ENCODE results near the gene CTDSP1. TPM values are rescaled to one million over a fixed set of nuclear protein-coding genes. Genes with fewer than 3 reads are reported as not detected.

CTDSP1 gene
- total RNA-seq, 1 donor from 2014 or later: 96.4 TPM

DNA sequence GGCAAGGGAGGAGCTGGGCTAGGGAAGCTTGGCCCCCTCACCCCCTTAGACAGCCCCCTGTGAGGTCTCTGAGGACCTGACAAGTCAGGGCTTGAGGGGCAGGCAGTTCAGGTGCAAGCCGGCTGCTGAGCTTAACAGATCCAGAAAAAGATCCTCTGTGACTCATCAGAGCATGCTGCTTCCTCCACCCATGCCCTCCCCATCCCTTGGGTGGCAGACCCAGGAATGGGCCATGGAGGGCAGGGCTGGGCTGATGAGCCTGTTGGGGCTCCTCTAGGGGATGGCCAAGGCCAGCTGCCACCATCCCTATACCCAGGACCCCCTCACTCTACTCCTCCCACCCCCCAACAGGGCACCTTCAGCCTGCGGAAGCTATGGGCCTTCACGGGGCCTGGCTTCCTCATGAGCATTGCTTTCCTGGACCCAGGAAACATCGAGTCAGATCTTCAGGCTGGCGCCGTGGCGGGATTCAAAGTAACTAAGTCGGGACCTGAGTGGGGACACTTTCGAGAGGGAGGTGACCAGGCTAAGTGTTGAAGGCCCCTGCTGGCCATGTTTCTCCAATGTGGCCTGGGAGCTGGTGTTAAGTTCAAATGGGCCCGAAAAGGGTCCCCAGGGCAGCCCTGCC is 15.7 kb upstream of the CTDSP1 start:
- H3K9me3 Mint-ChIP-seq: peaks cover 4% of the 10 kb centered on the region
- H3K27ac Mint-ChIP-seq: no peak overlapping the region
- H3K36me3 Mint-ChIP-seq: no peaks in the 10 kb centered on the region
- peaks cover 12% of the 10 kb centered on the region for H3K27me3 Mint-ChIP-seq
- H3K4me3 Mint-ChIP-seq: no peak overlapping the region
- no peak for DNase-seq (ENCODE audit: extremely low spot score, unreplicated experiment)
- H3K4me1 Mint-ChIP-seq (ENCODE audit: unreplicated experiment): peaks cover 11% of the 10 kb centered on the region
- no peak for TF ChIP-seq CTCF (conservative IDR thresholded peaks at IDR 0.05)

GRCh38 chr2:218384975-218385374 is 14.7 kb upstream of the CTDSP1 start:
- no peak overlapping the region for H3K4me3 Mint-ChIP-seq
- H3K4me1 Mint-ChIP-seq (ENCODE audit: unreplicated experiment): peaks cover 11% of the 10 kb centered on the region
- no peak for TF ChIP-seq CTCF (conservative IDR thresholded peaks at IDR 0.05)
- H3K27ac Mint-ChIP-seq: no peak overlapping the region
- DNase-seq (ENCODE audit: extremely low spot score, unreplicated experiment): no peak
- H3K27me3 Mint-ChIP-seq: peaks cover 12% of the 10 kb centered on the region
- peaks cover 4% of the 10 kb centered on the region for H3K9me3 Mint-ChIP-seq
- H3K36me3 Mint-ChIP-seq: no peaks in the 10 kb centered on the region

DNA sequence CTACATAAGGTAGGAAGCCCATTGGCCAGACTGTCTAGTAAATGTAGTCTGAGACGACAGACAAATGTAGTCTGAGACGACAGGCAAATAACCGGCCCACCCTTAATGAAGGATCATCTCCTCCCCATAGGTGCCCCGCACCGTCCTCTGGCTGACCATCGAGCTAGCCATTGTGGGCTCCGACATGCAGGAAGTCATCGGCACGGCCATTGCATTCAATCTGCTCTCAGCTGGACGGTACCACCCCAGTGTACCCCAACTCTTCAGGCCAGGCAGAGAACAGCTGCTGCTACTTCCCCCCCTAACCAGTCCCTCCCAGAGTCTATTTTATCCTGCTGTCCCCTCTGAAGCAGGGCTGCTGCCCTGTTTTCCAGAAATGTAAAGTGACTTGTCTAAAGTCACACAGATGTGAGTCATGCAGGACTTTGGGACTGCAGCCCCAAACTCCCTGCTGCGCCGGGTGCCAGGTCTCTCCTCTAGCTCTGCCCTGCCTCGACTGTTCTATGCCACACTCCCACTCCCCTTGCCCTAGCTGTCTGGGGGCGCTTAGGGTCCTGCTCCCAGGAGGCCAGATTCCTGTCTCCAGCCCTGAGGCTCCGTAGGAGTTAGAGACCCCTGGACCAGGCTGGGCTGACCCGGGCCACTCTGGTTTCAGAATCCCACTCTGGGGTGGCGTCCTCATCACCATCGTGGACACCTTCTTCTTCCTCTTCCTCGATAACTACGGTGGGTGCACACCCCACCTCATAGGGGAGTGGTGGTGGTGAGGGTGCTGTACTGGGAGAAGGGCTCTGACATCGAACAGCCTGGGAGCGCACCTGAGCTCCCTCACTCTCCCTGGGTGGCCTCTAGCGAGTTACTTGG is 12.9 kb upstream of the CTDSP1 start:
- no peak for TF ChIP-seq CTCF (conservative IDR thresholded peaks at IDR 0.05)
- Mint-ChIP-seq H3K27ac (peak overlapping the region; percentile 90), H3K4me1 (ENCODE audit: unreplicated experiment) (peaks cover 11% of the 10 kb centered on the region), H3K27me3 (peaks cover 10% of the 10 kb centered on the region), H3K36me3 (no peaks in the 10 kb centered on the region), H3K9me3 (peaks cover 4% of the 10 kb centered on the region), H3K4me3 (peak overlapping the region; percentile 86)
- no peak for DNase-seq (ENCODE audit: extremely low spot score, unreplicated experiment)

DNA sequence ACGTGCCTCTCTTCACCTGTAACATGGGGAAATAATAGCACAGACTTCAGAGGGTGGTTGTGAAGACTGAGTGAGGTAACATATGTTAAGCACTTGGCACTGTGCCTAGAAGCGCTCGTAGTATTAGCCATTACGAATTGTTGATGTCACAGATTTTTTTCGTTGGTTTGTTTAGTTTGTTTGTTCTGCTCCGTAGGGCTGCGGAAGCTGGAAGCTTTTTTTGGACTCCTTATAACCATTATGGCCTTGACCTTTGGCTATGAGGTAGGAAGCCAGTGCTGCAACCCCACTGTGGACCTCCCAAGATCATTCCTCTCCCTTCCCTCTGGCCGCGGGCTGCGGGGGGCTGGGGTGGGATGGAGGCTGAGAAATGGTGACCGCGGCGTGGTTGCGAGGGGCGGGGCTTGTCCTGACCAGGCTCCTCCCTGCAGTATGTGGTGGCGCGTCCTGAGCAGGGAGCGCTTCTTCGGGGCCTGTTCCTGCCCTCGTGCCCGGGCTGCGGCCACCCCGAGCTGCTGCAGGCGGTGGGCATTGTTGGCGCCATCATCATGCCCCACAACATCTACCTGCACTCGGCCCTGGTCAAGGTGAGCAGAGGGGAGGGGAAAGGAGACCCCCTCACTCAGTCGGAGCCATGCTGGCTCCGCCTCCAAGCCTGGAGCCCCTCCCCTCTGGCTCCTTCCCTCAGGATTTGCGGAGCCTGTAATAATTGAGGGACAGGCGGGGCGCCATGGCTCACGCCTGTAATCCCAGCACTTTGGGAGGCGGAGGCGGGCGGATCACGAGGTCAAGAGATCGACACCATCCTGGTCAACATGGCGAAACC is 12.1 kb upstream of the CTDSP1 start:
- H3K27ac Mint-ChIP-seq: peak overlapping the region; percentile 90
- peak overlapping the region; percentile 86 for H3K4me3 Mint-ChIP-seq
- DNase-seq (ENCODE audit: extremely low spot score, unreplicated experiment): no peak
- peaks cover 11% of the 10 kb centered on the region for H3K4me1 Mint-ChIP-seq (ENCODE audit: unreplicated experiment)
- TF ChIP-seq CTCF (conservative IDR thresholded peaks at IDR 0.05): no peak
- no peaks in the 10 kb centered on the region for H3K36me3 Mint-ChIP-seq
- H3K9me3 Mint-ChIP-seq: peaks cover 4% of the 10 kb centered on the region
- H3K27me3 Mint-ChIP-seq: peaks cover 5% of the 10 kb centered on the region

- no peak for DNase-seq (ENCODE audit: extremely low spot score, unreplicated experiment)
- no peaks in the 10 kb centered on the region for H3K36me3 Mint-ChIP-seq
- H3K4me1 Mint-ChIP-seq (ENCODE audit: unreplicated experiment): peaks cover 11% of the 10 kb centered on the region
- H3K27ac Mint-ChIP-seq: peak overlapping the region; percentile 2
- H3K27me3 Mint-ChIP-seq: peaks cover 5% of the 10 kb centered on the region
- peak overlapping the region; percentile 0 for H3K4me3 Mint-ChIP-seq
- H3K9me3 Mint-ChIP-seq: peaks cover 4% of the 10 kb centered on the region
- TF ChIP-seq CTCF (conservative IDR thresholded peaks at IDR 0.05): no peak
Measured at GRCh38 chr2:218389333-218390150, 10.1 kb upstream of the CTDSP1 start.
